Lower lobe of right lung (tissue), 2 donors: ENCODE results near the gene DCLK1. TPM values are rescaled to one million over a fixed set of nuclear protein-coding genes. Genes with fewer than 3 reads are reported as not detected.

Experiments used
- ATAC-seq, 2 donors: fragments of 200-7000 bp; cut with Tn5 transposase; one replicate each; pipeline ENCODE4 v1.9.1; 2020 to 2022; ENCODE audit warnings: mild to moderate bottlenecking in 2 of 2, moderate library complexity in 2 of 2
- DNase-seq: peaks from one replicate; pipeline ENCODE4 v3.0.0-alpha.2; 2020
- H3K27ac ChIP-seq: fragments of 200-600 bp; one replicate; pipeline ENCODE4 v1.8.0; 2022
- H3K27me3 ChIP-seq: fragments of 200-600 bp; one replicate; pipeline ENCODE4 v1.8.0; 2022; ENCODE audit warnings: low read depth
- H3K36me3 ChIP-seq: fragments of 200-600 bp; one replicate; pipeline ENCODE4 v1.8.0; 2022; ENCODE audit warnings: mild to moderate bottlenecking
- H3K4me1 ChIP-seq: fragments of 200-600 bp; one replicate; pipeline ENCODE4 v1.8.0; 2022
- H3K4me3 ChIP-seq: fragments of 200-600 bp; one replicate; pipeline ENCODE4 v1.8.0; 2022; ENCODE audit warnings: mild to moderate bottlenecking
- H3K9me3 ChIP-seq: fragments of 200-600 bp; one replicate; pipeline ENCODE4 v1.8.0; 2022
- intact Hi-C: fragments of 100-400 bp; cut with DNase I; formaldehyde crosslinking; loops from one replicate; pipeline ENCODE4 v1.11.0; 2022
- total RNA-seq: library from RNA; stranded (reverse); fragmentation: NEBNext Ultra II Directional; extraction: Animal tissue kit (Norgen Biotek cat#: 25700); gene quantifications from one replicate; pipeline ENCODE4 v1.2.1, GENCODE V29; 2021
- TF ChIP-seq, protein P1 (sequence below): fragments of 200-600 bp; IDR thresholded peaks from one replicate; pipeline ENCODE4 v1.8.0; 2022; ENCODE audit warnings: antibody characterized with exemption, mild to moderate bottlenecking
- donor health status: DM: no; HTN: yes; CAD: no; lungs with severe emphysema.

Gene DCLK1
- total RNA-seq, 1 donor from 2014 or later: 10.4 TPM

DNA sequence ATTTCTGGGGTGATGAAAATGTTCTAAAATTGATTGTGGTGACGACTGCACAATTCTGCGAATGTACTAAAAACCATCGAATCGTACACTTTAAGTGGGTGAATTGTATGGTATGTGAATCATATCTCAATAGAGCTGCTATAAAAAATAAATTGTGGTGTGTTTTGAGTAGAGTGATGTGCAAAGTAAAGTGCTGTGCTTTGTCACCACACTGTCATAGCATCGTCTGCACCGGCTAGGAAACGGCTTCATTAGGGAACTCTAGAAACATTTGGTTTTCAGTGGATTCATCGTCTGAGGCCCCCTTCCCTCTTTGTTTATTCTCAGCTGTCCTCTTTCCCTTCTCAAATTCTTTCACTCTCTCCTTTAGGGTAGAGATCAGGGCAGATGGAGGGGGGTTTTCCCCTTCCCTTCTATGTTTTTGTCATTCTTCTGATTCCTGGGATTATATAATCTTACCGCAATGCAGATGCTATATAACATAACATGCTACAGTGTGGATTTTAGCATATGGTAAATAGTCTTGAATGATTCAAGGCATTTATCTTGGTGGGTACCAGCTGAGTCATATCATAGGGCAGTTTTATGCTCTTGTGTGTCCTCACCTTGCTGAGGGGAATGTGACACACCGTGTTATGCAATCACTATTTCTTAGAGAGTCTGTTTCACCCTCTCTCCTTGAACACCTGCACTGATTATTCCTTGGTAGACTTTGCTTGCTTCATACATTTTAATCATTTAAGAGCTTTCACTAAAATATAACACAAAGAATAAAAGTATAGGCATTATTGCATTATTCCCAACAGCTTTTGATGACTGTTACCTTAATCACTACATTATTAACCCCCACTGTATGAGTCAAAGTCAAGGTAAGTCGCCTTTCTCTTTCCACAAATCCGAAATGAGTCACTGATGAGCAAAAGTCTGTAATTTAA lies 239.4 kb downstream of the DCLK1 start:
- intact Hi-C loops: no loop called here
- ATAC-seq (peak; percentile 54 to 90), DNase-seq (no peak)
- TF ChIP-seq, protein P1, sequence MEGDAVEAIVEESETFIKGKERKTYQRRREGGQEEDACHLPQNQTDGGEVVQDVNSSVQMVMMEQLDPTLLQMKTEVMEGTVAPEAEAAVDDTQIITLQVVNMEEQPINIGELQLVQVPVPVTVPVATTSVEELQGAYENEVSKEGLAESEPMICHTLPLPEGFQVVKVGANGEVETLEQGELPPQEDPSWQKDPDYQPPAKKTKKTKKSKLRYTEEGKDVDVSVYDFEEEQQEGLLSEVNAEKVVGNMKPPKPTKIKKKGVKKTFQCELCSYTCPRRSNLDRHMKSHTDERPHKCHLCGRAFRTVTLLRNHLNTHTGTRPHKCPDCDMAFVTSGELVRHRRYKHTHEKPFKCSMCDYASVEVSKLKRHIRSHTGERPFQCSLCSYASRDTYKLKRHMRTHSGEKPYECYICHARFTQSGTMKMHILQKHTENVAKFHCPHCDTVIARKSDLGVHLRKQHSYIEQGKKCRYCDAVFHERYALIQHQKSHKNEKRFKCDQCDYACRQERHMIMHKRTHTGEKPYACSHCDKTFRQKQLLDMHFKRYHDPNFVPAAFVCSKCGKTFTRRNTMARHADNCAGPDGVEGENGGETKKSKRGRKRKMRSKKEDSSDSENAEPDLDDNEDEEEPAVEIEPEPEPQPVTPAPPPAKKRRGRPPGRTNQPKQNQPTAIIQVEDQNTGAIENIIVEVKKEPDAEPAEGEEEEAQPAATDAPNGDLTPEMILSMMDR: no peak
- H3K36me3 ChIP-seq: no peaks in the 10 kb centered on the region
- H3K27ac ChIP-seq: no peak overlapping the region
- no peak overlapping the region for H3K4me3 ChIP-seq
- H3K9me3 ChIP-seq: no peaks in the 10 kb centered on the region
- H3K27me3 ChIP-seq: no peaks in the 10 kb centered on the region
- no peaks in the 10 kb centered on the region for H3K4me1 ChIP-seq

DNA sequence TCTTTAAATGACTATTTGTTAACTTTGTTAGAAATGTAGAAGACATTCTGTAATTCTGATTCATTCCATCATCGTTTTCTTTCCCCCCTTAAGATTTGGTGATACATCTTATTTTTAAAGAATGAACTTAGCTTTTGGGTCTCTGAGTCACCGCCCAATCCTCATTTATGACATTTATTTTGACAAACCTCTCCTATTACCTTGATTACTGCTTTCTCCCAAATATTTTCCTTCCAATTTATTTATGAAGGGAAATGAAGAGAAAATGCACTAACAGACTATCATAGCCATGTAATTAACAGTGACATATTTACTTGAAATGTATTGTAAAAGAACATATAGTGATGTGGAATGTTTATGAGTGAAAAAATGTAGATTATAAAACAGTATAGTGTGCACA lies 241.6 kb downstream of the DCLK1 start:
- Histone ChIP-seq H3K4me1 (peaks cover 6% of the 10 kb centered on the region), H3K36me3 (no peaks in the 10 kb centered on the region), H3K27me3 (no peaks in the 10 kb centered on the region), H3K9me3 (no peaks in the 10 kb centered on the region), H3K4me3 (no peak overlapping the region), H3K27ac (no peak overlapping the region)
- ATAC-seq: no peak
- no peak for DNase-seq
- TF ChIP-seq, protein P1: no peak
- intact Hi-C loops: no loop called here

DNA sequence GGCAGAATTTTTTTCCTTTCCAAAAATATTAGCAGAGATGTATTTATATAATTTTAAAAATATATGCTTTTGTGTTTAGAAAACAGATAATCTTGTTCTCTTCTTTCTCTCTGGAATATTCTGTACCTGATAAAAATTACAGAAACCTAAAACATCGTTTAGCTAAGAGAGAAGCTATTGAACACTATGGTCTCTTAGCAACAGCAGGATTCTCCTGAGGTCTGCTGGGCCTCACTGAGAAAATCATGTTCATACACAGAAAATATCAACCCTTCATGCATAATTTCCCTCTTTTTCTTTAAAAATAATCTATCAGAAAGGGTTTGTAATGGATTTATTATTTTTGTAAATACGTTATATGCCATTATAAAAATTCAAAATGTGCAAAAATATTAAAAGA lies 242.2 kb downstream of the DCLK1 start:
- Histone ChIP-seq H3K36me3 (no peaks in the 10 kb centered on the region), H3K4me1 (peaks cover 6% of the 10 kb centered on the region), H3K27ac (no peak overlapping the region), H3K27me3 (no peaks in the 10 kb centered on the region), H3K4me3 (no peak overlapping the region), H3K9me3 (no peaks in the 10 kb centered on the region)
- intact Hi-C loops: no loop called here
- no peak for ATAC-seq
- TF ChIP-seq, protein P1: no peak
- DNase-seq: no peak

DNA sequence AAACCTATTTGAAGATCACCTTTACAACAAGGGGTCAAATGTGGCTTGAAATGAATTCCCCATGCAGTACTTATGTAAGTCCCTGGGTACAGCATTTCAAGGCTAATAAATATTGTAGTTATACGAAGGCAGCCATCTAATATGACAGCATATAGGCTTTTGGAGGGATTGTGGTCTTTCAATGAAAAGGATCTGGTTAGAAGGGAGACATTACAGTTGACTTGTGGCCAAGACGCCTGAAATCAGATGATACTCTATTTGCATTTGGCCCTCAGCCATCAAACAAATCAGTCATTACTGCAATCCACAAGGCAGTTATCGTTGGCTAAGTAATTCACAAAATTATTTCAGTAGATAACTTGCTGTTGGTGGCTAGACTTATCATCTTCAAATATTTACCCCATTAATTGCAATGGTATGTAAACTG lies 242.7 kb downstream of the DCLK1 start:
- Histone ChIP-seq H3K4me3 (no peak overlapping the region), H3K27me3 (no peaks in the 10 kb centered on the region), H3K4me1 (peaks cover 6% of the 10 kb centered on the region), H3K9me3 (no peaks in the 10 kb centered on the region), H3K27ac (no peak overlapping the region), H3K36me3 (no peaks in the 10 kb centered on the region)
- DNase-seq (no peak), ATAC-seq (no peak)
- TF ChIP-seq, protein P1: no peak
- intact Hi-C loops: no loop called here

DNA sequence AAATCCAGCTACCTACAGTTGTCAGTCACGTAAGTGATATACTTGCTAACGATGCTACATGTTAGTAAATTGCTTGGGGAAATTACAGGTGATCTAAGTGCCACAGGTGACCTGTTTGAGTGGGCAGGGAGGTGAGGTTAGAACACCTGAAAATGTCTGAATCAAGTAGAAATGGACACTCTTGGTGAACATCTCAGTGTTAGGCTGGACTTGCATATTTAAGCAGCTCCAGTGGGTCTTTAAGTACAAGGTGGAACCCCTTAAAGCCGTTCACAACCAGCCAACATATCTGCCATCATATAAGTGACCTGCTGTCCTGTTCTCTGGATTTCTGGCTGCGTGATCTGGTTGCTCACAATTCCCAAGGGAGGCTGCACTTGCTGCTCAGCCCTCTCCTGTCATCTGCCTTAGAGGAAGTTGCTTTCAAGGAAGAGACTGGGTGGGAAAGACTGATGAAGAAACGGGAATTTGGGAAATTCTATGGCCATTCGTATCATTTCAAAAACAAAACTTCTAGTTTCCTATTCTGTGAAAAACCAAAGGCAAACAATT lies 244.0 kb downstream of the DCLK1 start:
- DNase-seq (no peak), ATAC-seq (no peak)
- Histone ChIP-seq H3K27me3 (no peaks in the 10 kb centered on the region), H3K27ac (no peak overlapping the region), H3K4me3 (no peak overlapping the region), H3K4me1 (peaks cover 14% of the 10 kb centered on the region), H3K36me3 (no peaks in the 10 kb centered on the region), H3K9me3 (no peaks in the 10 kb centered on the region)
- TF ChIP-seq, protein P1: no peak
- intact Hi-C loops: no loop called here
